ENCODE measurements around the gene PRG3.

- TF ChIP-seq POLR2A (IDR thresholded peaks at IDR 0.05; ENCODE audit: low read depth) (no peak), CTCF (IDR thresholded peaks at IDR 0.05) (peak in 1 of 3 experiments; percentile 11), EP300 (IDR thresholded peaks at IDR 0.05) (no peak), POLR2AphosphoS5 (IDR thresholded peaks at IDR 0.05) (peak; percentile 78 to 79)
Measured at GRCh38 chr11:57335343-57336110, 45.4 kb downstream of the PRG3 start, which contains the start of gene SSRP1.

Measured in esophagus muscularis mucosa (tissue), 4 donors.